HG02943 (cell line): ENCODE measurements around the gene VPS72.
"Not testable (repeated sequence)": the region's sequence is repeated elsewhere in the genome, so short reads cannot be mapped to it uniquely, and the experiment has no call there.

Source experiments
- ATAC-seq: cut with Tn5 transposase; IDR thresholded peaks from one replicate; pipeline ENCODE4 v1.9.1; 2021; ENCODE audit warnings: mild to moderate bottlenecking, low read depth, moderate library complexity; ENCODE audit not compliant: unreplicated experiment

The VPS72 gene, protein sequence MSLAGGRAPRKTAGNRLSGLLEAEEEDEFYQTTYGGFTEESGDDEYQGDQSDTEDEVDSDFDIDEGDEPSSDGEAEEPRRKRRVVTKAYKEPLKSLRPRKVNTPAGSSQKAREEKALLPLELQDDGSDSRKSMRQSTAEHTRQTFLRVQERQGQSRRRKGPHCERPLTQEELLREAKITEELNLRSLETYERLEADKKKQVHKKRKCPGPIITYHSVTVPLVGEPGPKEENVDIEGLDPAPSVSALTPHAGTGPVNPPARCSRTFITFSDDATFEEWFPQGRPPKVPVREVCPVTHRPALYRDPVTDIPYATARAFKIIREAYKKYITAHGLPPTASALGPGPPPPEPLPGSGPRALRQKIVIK

DNA sequence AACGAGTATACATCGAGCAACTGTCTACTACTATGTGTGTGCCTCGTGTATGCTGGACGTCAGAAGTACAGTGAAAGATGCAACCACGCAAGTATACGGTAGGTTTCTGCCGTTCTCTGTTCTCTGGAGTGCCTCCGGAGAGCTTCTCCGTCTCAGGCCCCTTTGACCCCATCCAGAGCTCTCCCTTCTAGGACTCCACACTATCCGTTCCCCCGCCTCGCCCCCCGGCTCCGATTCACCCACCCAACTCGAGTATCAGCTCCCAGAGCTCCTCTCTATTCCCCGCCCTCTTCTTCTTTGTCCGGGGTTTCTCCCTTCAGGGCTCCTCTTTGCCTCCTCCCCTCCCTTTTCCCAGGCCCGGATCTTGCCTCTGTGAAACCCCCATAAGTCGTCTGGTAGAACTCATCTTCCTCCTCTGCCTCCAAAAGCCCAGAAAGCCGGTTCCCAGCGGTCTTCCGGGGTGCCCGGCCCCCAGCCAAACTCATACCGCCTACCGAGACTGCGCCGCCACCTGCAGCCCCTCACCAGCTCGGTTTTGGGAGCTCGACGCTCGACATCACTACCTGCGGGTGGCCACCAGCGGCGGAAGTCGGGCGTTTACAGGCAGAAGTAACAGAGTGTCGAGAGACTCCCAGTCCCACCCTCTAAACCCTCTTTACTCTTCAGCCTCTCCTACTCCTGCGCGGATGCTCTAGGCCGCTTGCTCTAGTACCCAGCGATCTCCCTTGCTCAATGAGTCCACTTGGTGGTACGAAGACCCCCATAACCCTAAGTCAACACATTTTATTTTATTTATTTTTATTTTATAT, at the start of gene VPS72:
TSS of gene VPS72 (minus strand) at position 561 of the 809 bp plus-strand sequence. CDS start at position 485, 76 bp downstream.
- ATAC-seq: peak; percentile 79

DNA sequence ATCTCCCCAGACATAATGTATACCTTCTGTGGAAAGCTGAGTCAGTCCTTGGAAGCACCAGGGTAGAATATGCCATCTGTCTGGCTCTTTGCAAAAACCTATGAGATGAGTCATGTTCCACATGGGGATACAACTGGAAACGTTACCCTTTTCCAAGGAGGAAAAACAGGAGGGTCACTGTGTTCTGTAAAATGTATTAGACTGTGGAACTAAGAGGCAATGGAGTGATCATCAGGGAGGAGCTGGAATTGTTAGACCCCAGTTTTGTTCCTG, 48.4 kb upstream of the VPS72 start:
- ATAC-seq: no peak

DNA sequence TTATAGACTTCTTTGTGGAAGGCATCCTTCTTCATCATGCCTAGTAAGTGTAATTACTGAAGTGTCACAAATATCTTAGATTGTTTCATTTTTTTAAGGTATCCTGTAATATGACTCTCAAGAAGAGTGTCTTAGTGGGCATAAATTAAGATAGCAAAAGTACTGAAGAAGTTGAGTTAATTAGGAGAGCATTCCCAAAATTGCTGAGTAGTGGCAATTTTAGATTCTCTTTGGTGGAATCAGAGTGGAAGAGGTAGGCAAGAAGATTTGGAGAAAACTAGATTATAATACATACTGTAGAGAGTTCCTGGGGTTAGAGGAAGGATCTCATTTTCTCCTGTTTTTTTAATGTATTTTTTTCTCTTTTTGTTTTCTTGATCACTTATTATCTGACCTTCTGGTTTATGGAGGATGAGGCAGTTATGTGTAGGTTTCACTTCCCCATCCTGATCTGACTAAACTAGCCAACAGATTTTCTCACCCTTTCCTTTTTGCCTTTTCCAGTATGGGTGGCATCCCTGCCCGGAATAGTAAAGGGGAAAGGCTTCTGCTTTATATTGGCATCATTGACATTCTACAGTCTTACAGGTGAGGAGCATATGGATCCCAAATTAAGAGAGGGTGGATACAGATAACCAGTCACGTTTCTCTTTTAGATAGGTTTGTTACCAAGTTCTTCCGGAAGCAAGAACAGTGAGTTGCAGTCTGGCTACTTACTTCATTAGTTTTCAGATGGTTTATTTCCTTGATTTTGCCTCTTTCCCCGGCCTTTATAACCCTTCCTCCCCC, 47.9 kb upstream of the VPS72 start:
- ATAC-seq: no peak

DNA sequence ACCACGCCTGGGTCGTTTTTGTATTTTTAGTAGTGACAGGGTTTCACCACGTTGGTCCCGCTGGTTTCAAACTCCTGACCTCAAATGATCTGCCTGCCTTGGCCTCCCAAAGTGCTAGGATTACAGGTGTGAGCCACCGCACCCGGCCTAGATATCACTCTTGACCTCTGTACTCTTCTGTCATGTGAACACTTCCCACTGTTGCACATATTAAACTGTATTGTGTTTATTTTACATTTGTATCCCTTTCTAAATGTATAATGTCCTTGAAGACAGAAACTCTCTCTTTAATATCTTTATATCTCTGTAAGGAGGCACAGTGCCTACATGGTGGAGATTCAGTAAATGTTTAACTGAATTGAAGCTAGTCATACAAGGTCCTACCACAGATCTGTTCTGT, 45.2 kb upstream of the VPS72 start:
- ATAC-seq: no peak

DNA sequence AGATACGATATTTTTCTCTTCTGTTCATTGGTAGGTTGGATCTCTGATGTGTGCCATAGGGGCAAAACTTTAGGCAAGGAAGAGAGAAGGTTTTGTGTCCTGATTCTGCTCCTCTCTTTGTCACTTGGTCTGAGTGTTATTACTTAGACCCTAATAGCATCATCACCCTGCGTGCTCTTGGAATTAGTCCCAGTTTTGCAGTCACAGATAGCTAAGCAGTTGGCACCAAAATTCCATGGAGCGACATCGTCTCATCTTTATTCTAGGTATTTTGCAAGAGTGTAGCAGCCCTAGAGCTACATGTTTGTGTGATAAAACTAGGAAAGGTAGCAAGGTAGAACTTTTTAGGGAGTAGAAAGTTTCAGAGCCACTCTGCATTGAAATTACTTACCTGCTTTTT, 32.1 kb upstream of the VPS72 start:
- no peak for ATAC-seq

DNA sequence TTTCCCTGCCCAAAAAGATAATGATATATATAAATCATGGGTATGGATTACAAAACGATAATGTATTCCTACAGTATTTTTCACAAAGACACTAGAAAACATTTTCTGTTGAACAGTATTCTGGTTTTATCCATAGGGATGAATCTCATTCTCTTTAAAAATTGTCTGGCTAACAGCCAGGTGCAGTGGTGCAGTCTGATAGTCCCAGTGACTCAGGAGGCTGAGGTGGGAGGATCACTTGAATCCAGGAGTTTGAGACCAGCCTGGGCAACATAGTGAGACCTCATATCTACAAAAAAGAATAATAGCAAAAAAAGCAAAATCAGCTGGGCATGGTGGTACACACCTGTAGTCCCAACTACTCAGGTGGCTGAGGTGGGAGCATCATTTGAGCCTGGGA, 31.6 kb upstream of the VPS72 start:
- no peak for ATAC-seq

DNA sequence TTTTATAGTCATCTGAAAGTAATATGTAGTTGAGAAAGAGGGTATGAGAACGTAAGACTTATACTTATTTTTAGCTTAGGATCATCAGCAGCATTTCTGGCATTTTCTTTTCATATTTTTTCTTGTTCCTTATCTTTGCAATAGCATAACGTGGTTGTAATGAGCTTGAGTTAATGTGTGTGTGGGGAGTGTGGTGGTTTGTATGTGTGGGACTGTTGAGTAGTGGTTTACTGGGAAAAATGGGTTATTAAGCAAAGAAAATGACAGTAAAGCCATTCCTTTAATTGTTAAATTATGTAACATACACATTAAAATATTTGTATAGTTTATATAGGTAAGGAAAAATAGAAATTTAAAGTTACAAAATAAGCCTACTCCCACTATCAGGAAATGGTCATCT, 23.6 kb upstream of the VPS72 start:
- no peak for ATAC-seq

DNA sequence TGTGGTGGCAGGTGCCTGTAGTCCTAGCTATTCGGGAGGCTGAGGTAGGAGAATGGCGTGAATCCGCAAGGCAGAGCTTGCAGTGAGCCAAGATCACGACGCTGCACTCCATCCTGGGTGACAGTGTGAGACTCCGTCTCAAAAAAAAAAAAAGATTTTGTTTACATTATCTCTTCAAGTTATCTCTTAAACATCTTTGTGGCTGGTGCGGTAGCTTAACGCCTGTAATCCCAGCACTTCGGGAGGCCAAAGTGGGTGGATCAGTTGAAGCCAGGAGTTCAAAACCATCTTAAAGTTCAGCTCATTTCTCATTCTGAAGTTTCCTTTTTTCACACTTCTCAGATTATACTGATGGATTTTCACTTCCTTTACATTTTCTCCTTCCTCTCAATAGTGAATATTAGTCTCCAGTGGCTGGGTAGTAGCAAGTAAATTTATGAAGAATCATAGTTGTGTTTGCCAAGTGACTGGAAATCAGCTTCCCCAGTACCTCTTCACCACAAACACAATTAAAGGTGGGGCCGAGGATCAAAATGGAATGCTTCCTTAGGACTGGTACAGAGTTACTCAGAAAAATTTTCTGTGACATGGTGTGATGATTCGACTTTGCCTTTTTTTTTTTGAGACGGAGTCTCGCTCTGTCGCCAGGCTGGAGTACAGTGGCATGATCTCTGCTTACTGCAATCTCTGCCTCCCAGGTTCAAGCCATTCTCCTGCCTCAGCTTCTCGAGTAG, 22.1 kb upstream of the VPS72 start:
- ATAC-seq: no peak

DNA sequence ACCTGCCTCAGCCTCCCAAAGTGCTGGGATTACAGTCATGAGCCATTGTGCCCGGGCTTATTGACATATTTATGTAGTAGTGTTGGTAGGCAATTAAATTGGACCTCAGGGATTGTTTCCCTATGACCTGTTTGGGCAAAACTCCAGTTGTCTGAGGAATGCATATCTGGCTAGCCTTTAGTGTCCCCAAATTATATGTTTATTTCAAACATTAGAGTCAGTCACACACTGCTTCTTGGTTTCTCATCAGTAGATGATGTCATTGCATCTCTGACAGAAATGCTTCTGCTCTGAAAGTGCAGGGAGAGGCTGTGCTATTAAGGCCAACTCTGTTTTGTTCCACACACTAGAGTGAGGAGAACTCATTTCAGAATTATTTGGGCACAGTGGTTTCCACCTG, 20.8 kb upstream of the VPS72 start:
- ATAC-seq: no peak

DNA sequence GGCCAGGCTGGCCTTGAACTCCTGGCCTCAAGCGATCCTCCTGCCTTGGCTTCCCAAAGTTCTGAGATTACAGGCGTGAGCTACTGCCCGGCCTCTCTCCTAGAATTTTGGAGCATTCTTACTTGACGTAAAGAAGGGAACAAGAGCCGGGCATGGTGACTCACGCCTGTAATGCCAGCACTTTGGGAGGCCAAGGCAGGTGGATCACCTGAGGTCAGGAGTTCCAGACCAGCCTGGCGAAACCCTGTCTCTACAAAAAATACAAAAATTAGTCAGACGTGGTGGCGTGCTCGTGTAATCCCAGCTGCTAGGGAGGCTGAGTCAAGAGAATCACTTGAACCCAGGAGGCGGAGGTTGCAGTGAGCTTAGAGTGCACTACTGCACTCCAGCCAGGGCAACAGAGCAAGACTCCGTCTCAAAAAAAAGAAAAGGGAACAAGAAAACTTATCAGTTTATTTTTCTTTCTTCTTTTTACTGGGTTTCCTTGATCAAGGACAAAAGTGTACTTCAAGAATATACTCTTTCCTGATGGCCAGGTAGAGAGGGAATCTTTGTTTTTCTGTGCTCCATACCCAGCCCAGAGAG, 15.5 kb upstream of the VPS72 start:
- not testable (repeated sequence) for ATAC-seq

DNA sequence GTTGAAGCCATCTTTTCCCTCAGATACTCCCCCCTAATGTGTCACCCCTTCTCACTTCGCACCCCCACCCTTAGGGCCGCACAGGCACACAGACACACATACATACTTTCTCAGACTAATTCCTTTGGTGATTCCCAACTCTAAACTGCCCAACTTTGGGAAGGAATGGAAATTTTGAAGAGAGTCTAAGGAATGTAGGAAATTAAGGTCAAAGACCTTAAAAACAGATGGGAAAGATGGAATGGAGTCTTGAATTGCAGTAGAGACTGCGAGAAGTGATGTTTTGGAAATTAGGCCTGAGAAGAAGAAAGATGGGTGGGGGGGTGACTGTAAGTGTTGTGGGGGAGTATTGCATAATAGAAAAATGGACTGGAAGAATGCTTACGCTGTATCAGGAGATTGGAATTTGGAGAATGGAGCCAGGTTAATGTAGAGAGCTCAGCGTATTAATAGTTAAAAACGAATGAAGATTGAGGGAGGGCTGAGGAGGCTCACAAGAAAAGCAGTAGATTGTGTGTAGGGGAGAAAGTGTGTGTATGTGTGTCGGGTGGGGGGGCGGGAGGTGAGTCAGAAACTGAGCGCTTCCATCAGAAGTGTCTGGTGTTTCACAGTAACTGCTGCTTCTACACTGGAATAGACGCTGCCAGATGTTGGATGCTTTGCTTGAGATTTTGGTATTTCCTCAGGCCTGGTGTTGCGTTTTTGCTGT, 10.0 kb upstream of the VPS72 start:
- ATAC-seq: no peak

DNA sequence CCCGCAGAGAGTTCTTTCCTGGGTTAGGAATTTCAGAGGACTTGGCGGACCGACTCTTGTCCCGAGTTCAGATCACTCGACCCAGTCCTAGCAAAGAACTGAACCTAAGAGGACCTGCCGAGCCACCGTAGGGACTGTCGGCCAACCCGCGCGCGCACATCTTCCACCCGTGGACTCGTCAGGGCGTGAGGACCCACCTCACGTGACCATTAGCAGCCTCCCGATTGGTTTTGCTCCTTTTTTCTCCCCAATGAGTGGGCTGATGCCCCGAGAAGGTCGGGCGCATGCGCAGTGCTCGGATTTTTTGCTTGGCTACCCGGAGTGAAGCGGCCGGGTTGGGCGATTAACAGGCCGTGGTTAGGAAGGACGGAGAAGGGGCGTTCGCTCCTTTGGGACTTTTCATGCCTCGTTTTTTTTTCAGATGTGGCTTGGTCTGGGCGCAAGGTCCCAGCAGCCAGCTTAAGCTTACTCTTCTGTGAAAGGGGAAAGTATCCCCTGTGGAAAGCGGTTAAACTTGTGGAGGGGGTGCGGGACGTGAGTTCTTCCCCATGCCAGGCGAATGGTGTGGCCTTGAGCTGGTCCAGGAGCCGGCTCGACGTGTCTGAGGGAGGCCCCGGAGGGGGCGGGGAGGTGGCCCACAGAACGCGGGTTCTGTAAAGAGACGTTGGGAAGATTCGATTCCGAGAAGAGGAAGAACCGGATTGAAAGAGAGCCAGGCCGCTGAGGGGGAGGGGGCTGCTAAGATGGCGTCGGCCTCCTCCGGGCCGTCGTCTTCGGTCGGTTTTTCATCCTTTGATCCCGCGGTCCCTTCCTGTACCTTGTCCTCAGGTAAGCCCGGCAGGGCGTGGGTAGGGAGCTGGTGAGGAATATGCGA, 8.5 kb upstream of the VPS72 start, which contains the start of gene PIP5K1A:
TSS of gene PIP5K1A (plus strand) at position 299 of the 874 bp plus-strand sequence. CDS start at position 744, 445 bp downstream.
- ATAC-seq: peak; percentile 94

DNA sequence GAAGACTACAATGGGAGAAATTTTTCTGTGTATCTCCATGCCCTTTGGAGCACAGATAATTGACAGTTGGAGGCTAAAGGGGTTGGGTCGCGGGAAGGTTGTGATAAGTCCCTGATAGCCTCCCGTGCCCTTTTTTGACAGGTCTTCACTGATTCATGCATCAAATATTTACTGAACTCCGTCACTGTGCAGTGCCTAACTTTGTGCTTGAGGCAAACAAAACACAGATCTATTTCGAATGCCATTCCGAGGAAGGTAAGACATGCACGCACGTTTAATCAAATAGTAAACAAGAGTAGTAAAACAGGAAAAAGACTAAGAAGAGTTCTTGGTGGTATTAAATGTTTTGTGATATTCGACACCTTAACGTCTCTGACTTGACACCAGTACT, 7.9 kb upstream of the VPS72 start:
- peak; percentile 7 for ATAC-seq

DNA sequence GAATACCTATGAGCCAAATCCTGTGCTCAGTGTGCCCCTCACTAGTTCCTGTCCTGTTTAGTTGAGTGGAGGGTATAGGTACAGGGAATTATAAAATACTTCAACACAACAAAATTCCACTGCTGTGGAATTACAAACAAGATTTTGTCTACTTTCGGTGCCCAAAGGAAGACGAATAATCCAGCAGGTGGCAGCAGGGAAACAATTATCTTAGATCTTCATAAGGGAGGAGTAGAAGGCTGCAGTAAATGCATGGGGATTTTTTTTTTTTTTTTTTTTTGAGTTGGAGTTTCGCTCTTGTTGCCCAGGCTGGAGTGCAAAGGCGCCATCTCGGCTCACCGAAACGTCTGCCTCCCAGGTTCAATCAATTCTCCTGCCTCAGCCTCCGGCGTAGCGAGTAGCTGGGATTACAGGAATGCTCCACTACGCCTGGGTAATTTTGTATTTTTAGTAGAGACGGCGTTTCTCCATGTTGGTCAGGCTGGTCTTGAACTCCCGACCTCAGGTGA, 6.3 kb upstream of the VPS72 start:
- ATAC-seq: no peak

DNA sequence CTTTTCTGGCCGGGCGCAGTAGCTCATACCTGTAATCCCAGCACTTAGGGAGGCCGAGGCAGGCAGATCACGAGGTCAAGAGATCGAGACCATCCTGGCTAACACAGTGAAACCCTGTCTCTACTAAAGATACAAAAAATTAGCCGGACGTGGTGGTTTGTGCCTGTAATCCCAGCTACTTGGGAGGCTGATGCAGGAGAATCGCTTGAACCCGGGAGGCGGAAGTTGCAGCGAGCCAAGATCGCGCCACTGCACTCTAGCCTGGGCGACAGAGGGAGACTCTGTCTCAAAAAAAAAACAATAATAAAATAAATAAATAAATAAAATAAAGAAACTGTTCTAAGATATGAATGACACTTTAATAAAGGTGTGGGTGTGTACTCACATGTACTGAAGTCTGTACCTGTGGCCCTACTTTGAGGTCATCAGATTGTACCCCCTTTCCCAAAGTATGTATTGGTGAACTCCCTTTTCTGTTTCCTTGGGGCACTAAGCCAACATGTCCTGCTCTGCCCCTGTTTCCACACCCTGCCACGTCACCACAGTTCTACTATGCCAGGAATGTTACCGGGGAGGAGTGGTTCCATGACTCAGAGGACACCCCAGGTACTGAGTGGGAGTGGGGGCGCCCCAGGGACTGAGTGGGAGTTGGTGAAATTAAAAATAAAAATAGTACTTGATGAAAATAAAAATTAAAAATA, 5.0 kb upstream of the VPS72 start:
- ATAC-seq: not testable (repeated sequence)

DNA sequence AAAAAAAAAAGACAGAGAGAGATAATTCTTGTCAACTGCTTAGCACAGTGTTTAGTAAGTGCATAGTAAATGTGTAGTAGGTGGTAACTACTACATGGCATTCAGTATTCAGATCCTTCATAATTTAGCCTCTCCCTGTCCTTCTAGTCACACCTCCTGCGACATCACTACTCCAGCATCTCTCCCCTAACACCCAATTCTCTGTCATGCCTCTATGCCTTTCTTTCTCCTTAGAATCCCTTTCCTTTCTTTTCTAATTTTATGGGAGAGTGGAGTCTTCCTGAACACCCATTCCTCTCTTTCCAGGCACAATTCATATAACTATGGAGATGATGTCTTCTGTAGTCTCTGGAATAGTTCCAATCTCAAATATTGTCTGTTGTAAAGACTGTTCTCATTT, 3.9 kb upstream of the VPS72 start:
- ATAC-seq: no peak

DNA sequence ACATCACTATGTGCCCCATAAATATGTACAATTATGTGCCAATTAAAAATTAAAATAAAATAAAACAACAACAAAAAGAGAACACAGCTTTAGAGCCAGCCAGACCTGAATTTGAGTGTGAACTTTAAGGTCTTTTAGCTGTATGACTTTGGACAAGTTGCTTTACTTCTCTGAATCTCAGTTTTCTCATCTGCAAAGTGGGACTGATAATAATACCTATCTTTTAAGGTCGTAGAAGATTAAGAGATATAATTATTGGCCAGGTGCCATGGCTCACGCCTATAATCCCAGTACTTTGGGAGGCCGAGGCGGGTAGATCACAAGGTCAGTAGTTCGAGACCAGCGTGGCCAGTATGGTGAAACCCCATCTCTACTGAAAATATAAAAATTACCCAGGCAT, 3.3 kb upstream of the VPS72 start:
- ATAC-seq: no peak

DNA sequence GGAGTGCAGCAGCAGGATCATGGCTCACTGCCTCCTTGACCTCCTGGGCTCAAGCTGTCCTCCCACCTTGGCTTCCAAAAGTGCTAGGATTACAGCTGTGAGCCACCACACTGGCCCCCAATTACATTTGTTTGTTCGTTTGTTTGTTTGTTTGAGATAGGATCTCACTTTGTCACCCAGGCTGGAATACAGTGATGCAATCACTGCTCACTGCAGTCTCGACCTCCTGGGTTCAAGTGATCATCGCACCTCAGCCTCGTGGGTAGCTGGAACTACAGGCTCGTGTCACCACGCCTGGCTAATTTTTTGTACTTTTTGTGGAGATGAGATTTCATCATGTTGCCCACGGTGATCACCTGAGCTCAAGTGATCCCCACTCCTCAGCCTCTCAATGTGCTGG, 2.0 kb upstream of the VPS72 start:
- ATAC-seq: no peak
